ENCODE measurements around the gene NEDD9.

The NEDD9 gene

GRCh38 chr6:11233673-11234573 lies 1.5 kb upstream of the NEDD9 start:
- DNase-seq = no peak

- DNase-seq = peak; percentile 74
These were observed 530 bp upstream of the NEDD9 start for GRCh38 chr6:11232770-11233626.

- no peak for DNase-seq
These were observed 790 bp downstream of the NEDD9 start for GRCh38 chr6:11231564-11232192.

GRCh38 chr6:11231108-11231463 lies 1.4 kb downstream of the NEDD9 start:
- DNase-seq = no peak

- DNase-seq = no peak
These were observed 2.0 kb downstream of the NEDD9 start for GRCh38 chr6:11230158-11231107.

- no peak for DNase-seq
These were observed 2.8 kb downstream of the NEDD9 start for GRCh38 chr6:11229655-11230046.

- no peak for DNase-seq
These were observed 3.4 kb downstream of the NEDD9 start for GRCh38 chr6:11228935-11229654.

GRCh38 chr6:11227698-11228097 lies 4.8 kb downstream of the NEDD9 start:
- no peak for DNase-seq

- no peak for DNase-seq
These were observed 6.5 kb downstream of the NEDD9 start for GRCh38 chr6:11226005-11226404.

- DNase-seq = no peak
These were observed 7.5 kb downstream of the NEDD9 start for GRCh38 chr6:11224966-11225463.

- DNase-seq = no peak
These were observed 8.1 kb downstream of the NEDD9 start for GRCh38 chr6:11224252-11224965.

GRCh38 chr6:11223286-11223864 lies 9.1 kb downstream of the NEDD9 start:
- peak; percentile 9 for DNase-seq

GRCh38 chr6:11222385-11223277 lies 9.8 kb downstream of the NEDD9 start:
- DNase-seq = no peak

GRCh38 chr6:11221623-11222384 lies 10.7 kb downstream of the NEDD9 start:
- DNase-seq = no peak

- no peak for DNase-seq
These were observed 13.1 kb downstream of the NEDD9 start for GRCh38 chr6:11219400-11219834.

- no peak for DNase-seq
These were observed 13.7 kb downstream of the NEDD9 start for GRCh38 chr6:11218538-11219399.

GRCh38 chr6:11218102-11218442 lies 14.4 kb downstream of the NEDD9 start:
- no peak for DNase-seq

Measured in NCI-H69 (cell line).